CD4-positive, alpha-beta memory T cell (primary cell): Measurements from ENCODE around the gene TSC22D1. TPM values are rescaled to one million over a fixed set of nuclear protein-coding genes. Genes with fewer than 3 reads are reported as not detected.
"Not testable (repeated sequence)": the region's sequence is repeated elsewhere in the genome, so short reads cannot be mapped to it uniquely, and the experiment has no call there.

Experiments
- CTCF ChIA-PET: fragments of 350-600 bp; sonication (Branson Sonifier 250); formaldehyde crosslinking; loops from one replicate; lab custom pipeline; 2021; ENCODE audit warnings: inconsistent platforms; ENCODE audit not compliant: partially characterized antibody; lab: Charles Lee
- POLR2A ChIA-PET: fragments of 350-600 bp; sonication (Branson Sonifier 250); formaldehyde crosslinking; loops from one replicate; lab custom pipeline; 2021; ENCODE audit not compliant: partially characterized antibody; lab: Charles Lee
- DNase-seq, 5 donors: peaks; one replicate each; pipeline versions ENCODE4 v3.0.0 to v3.0.0-alpha.2; 2020 to 2022; ENCODE audit warnings: mixed read lengths in 1 of 5
- H3K27ac ChIP-seq: one replicate; pipeline ENCODE4 v1.7.0; 2013; ENCODE audit warnings: low read depth, low read length
- H3K27me3 ChIP-seq: 2 replicates; pipeline ENCODE4 v1.7.0; 2013; ENCODE audit warnings: mild to moderate bottlenecking, low read length, moderate library complexity; ENCODE audit not compliant: insufficient read depth
- H3K36me3 ChIP-seq: 2 replicates; pipeline ENCODE4 v1.7.0; 2013; ENCODE audit warnings: mild to moderate bottlenecking, low read length, moderate library complexity; ENCODE audit not compliant: insufficient read depth
- H3K4me1 ChIP-seq: 2 replicates; pipeline ENCODE4 v1.7.0; 2013; ENCODE audit warnings: mild to moderate bottlenecking, low read length, moderate library complexity; ENCODE audit not compliant: insufficient read depth
- H3K4me3 ChIP-seq, 2 donors: one replicate each; pipeline ENCODE4 v1.7.0; 2013; ENCODE audit warnings: low read length in 2 of 2, mild to moderate bottlenecking in 1 of 2
- H3K9me3 ChIP-seq, 2 donors: one replicate each; pipeline ENCODE4 v1.7.0; 2013; ENCODE audit warnings: low read length in 2 of 2, control low read depth in 1 of 2; ENCODE audit not compliant: control insufficient read depth in 1 of 2
- H3K27ac Mint-ChIP-seq, 7 donors: one replicate each; pipeline ENCODE4 v1.8.0; 2020 to 2021; ENCODE audit warnings: mixed read lengths in 7 of 7, mild to moderate bottlenecking in 6 of 7, inconsistent platforms in 3 of 7, moderate library complexity in 3 of 7
- H3K27me3 Mint-ChIP-seq, 2 donors: one replicate each; pipeline ENCODE4 v1.8.0; 2020 to 2021; ENCODE audit warnings: mixed read lengths in 2 of 2
- H3K36me3 Mint-ChIP-seq, 2 donors: one replicate each; pipeline ENCODE4 v1.8.0; 2020 to 2021; ENCODE audit warnings: mixed read lengths in 2 of 2, inconsistent platforms in 1 of 2, mild to moderate bottlenecking in 1 of 2
- H3K4me1 Mint-ChIP-seq, 4 donors: one replicate each; pipeline ENCODE4 v1.8.0; 2020 to 2021; ENCODE audit warnings: mixed read lengths in 4 of 4, mild to moderate bottlenecking in 1 of 4
- H3K4me3 Mint-ChIP-seq, 8 donors: one replicate each; pipeline ENCODE4 v1.8.0; 2020 to 2021; ENCODE audit warnings: mixed read lengths in 8 of 8, mild to moderate bottlenecking in 7 of 8, moderate library complexity in 6 of 8, inconsistent platforms in 3 of 8
- H3K9me3 Mint-ChIP-seq, 8 donors: one replicate each; pipeline ENCODE4 v1.8.0; 2020 to 2021; ENCODE audit warnings: mixed read lengths in 8 of 8, mild to moderate bottlenecking in 5 of 8, inconsistent platforms in 3 of 8, moderate library complexity in 1 of 8
- intact Hi-C: fragments of 100-400 bp; cut with micrococcal nuclease; formaldehyde crosslinking; loops from one replicate; pipeline ENCODE4 v1.15.1; 2023
- polyA plus RNA-seq, 2 donors: library from polyadenylated mRNA; unstranded; fragments of 300-500 nt; fragmentation: Illumina TruSeq; gene quantifications; one replicate each; pipeline ENCODE4 v1.2.3, GENCODE V29; 2021
- total RNA-seq, 2 experiments: library from RNA; stranded (reverse); gene quantifications; one replicate each; pipeline ENCODE4 v1.2.3, GENCODE V29; 2021

The TSC22D1 gene
- total and polyA plus RNA-seq, 4 experiments from 2014 or later = 2.6 to 38.1 (median 22.8) TPM

GRCh38 chr13:44573790-44574465 lies 2.2 kb downstream of the TSC22D1 start:
- ChIA-PET POLR2A (interaction anchor here (2.7 kb wide), 1 partner anchor 344 kb away, joined by 12 read pairs; no protein-coding TSS in a partner anchor), CTCF (interaction anchor here (1.0 kb wide), 1 partner anchor 90 kb away, joined by 3 read pairs; no protein-coding TSS in a partner anchor)
- H3K9me3 ChIP-seq = no peaks in the 10 kb centered on the region
- intact Hi-C loops = no loop called here
- H3K36me3 ChIP-seq = no peaks in the 10 kb centered on the region
- peak in 1 of 5 donors; percentile 8 for DNase-seq
- peaks cover 47 to 68% (median 55%) of the 10 kb centered on the region in 4 donors for H3K4me1 Mint-ChIP-seq
- peaks cover 57% of the 10 kb centered on the region for H3K4me1 ChIP-seq
- H3K27ac ChIP-seq = no peak overlapping the region
- peaks cover 0 to 1% (median 0%) of the 10 kb centered on the region in 8 donors for H3K9me3 Mint-ChIP-seq
- no peaks in the 10 kb centered on the region for H3K27me3 Mint-ChIP-seq
- H3K4me3 ChIP-seq = no peak overlapping the region
- H3K36me3 Mint-ChIP-seq = peaks cover 6 to 12% of the 10 kb centered on the region in 2 donors
- H3K27ac Mint-ChIP-seq = peak overlapping the region in 3 of 7 donors; percentile 21 to 100 (median 31)
- H3K27me3 ChIP-seq = no peaks in the 10 kb centered on the region
- H3K4me3 Mint-ChIP-seq = peak overlapping the region in 7 of 8 donors; percentile 0 to 98 (median 29)

- Mint-ChIP-seq H3K9me3 (peaks cover 0 to 1% (median 0%) of the 10 kb centered on the region in 8 donors), H3K4me1 (peaks cover 50 to 72% (median 58%) of the 10 kb centered on the region in 4 donors), H3K4me3 (peak overlapping the region in 4 of 8 donors; percentile 1 to 57 (median 32)), H3K27ac (peak overlapping the region in 1 of 7 donors; percentile 17), H3K36me3 (peaks cover 7 to 12% of the 10 kb centered on the region in 2 donors), H3K27me3 (no peaks in the 10 kb centered on the region)
- no peaks in the 10 kb centered on the region for H3K36me3 ChIP-seq
- ChIA-PET POLR2A (no interaction called here), CTCF (no interaction called here)
- no peaks in the 10 kb centered on the region for H3K27me3 ChIP-seq
- no peak overlapping the region for H3K4me3 ChIP-seq
- H3K4me1 ChIP-seq = peaks cover 52% of the 10 kb centered on the region
- DNase-seq = no peak
- H3K9me3 ChIP-seq = no peaks in the 10 kb centered on the region
- H3K27ac ChIP-seq = no peak overlapping the region
- intact Hi-C loops = no loop called here
Observed at GRCh38 chr13:44573071-44573470, 3.1 kb downstream of the TSC22D1 start.

- CTCF ChIA-PET = no interaction called here
- H3K36me3 ChIP-seq = no peaks in the 10 kb centered on the region
- no peak overlapping the region for H3K27ac ChIP-seq
- intact Hi-C loops = no loop called here
- Mint-ChIP-seq H3K36me3 (peaks cover 2 to 14% of the 10 kb centered on the region in 2 donors), H3K4me3 (peak overlapping the region in 1 of 8 donors; percentile 3), H3K9me3 (no peaks in the 10 kb centered on the region), H3K4me1 (peaks cover 39 to 45% (median 41%) of the 10 kb centered on the region in 4 donors), H3K27me3 (no peaks in the 10 kb centered on the region), H3K27ac (no peak overlapping the region)
- DNase-seq = no peak
- POLR2A ChIA-PET = interaction anchor here (1.4 kb wide), 1 partner anchor 9 kb away, joined by 4 read pairs; no protein-coding TSS in a partner anchor
- H3K27me3 ChIP-seq = no peaks in the 10 kb centered on the region
- peaks cover 10% of the 10 kb centered on the region for H3K4me1 ChIP-seq
- no peak overlapping the region for H3K4me3 ChIP-seq
- H3K9me3 ChIP-seq = no peaks in the 10 kb centered on the region
Observed at GRCh38 chr13:44566601-44567000, 9.5 kb downstream of the TSC22D1 start.

GRCh38 chr13:44565881-44566280 lies 10.2 kb downstream of the TSC22D1 start:
- CTCF ChIA-PET = no interaction called here

GRCh38 chr13:44564936-44565335 lies 11.2 kb downstream of the TSC22D1 start:
- DNase-seq = no peak
- H3K27me3 Mint-ChIP-seq = no peaks in the 10 kb centered on the region
- H3K9me3 ChIP-seq = no peaks in the 10 kb centered on the region
- ChIA-PET CTCF (no interaction called here), POLR2A (interaction anchor here (1.4 kb wide), 1 partner anchor 11 kb away, joined by 4 read pairs; no protein-coding TSS in a partner anchor)
- no peaks in the 10 kb centered on the region for H3K36me3 ChIP-seq
- H3K27ac ChIP-seq = no peak overlapping the region
- no peak overlapping the region for H3K4me3 ChIP-seq
- H3K4me1 ChIP-seq = no peaks in the 10 kb centered on the region
- H3K36me3 Mint-ChIP-seq = peaks cover 2 to 14% of the 10 kb centered on the region in 2 donors
- peaks cover 35 to 41% (median 37%) of the 10 kb centered on the region in 4 donors for H3K4me1 Mint-ChIP-seq
- no peak overlapping the region for H3K4me3 Mint-ChIP-seq
- intact Hi-C loops = no loop called here
- H3K27ac Mint-ChIP-seq = no peak overlapping the region
- H3K9me3 Mint-ChIP-seq = no peaks in the 10 kb centered on the region
- H3K27me3 ChIP-seq = no peaks in the 10 kb centered on the region

More at GRCh38 chr13:44565881-44566280, 10.2 kb downstream of the TSC22D1 start:
- Histone ChIP-seq H3K27ac (no peak overlapping the region), H3K4me1 (peaks cover 5% of the 10 kb centered on the region), H3K27me3 (no peaks in the 10 kb centered on the region), H3K4me3 (no peak overlapping the region), H3K9me3 (no peaks in the 10 kb centered on the region), H3K36me3 (no peaks in the 10 kb centered on the region)
- Mint-ChIP-seq H3K9me3 (no peaks in the 10 kb centered on the region), H3K36me3 (peaks cover 2 to 14% of the 10 kb centered on the region in 2 donors), H3K27me3 (no peaks in the 10 kb centered on the region), H3K4me1 (peaks cover 39 to 44% (median 40%) of the 10 kb centered on the region in 4 donors), H3K27ac (no peak overlapping the region), H3K4me3 (no peak overlapping the region)
- intact Hi-C loops = no loop called here
- POLR2A ChIA-PET = interaction anchor here (1.4 kb wide), 1 partner anchor 10 kb away, joined by 4 read pairs; no protein-coding TSS in a partner anchor
- DNase-seq = no peak

- H3K27ac ChIP-seq, H3K27me3 Mint-ChIP-seq, H3K4me1 ChIP-seq, DNase-seq, intact Hi-C loops, H3K4me3 ChIP-seq, H3K27me3 ChIP-seq, H3K4me3 Mint-ChIP-seq, POLR2A ChIA-PET, H3K9me3 Mint-ChIP-seq, H3K9me3 ChIP-seq, CTCF ChIA-PET, H3K27ac Mint-ChIP-seq, H3K36me3 ChIP-seq: not testable (repeated sequence)
- H3K4me1 Mint-ChIP-seq = peaks cover 18 to 29% (median 20%) of the 10 kb centered on the region in 4 donors
- H3K36me3 Mint-ChIP-seq = peaks cover 5 to 16% of the 10 kb centered on the region in 2 donors
Observed at GRCh38 chr13:44562853-44563252, 13.3 kb downstream of the TSC22D1 start.

GRCh38 chr13:44561351-44561750 lies 14.8 kb downstream of the TSC22D1 start:
- Histone ChIP-seq H3K9me3 (no peaks in the 10 kb centered on the region), H3K4me3 (no peak overlapping the region), H3K36me3 (no peaks in the 10 kb centered on the region), H3K4me1 (no peaks in the 10 kb centered on the region), H3K27me3 (no peaks in the 10 kb centered on the region), H3K27ac (no peak overlapping the region)
- intact Hi-C loops = no loop called here
- no peak for DNase-seq
- H3K9me3 Mint-ChIP-seq = no peaks in the 10 kb centered on the region
- H3K4me1 Mint-ChIP-seq = peaks cover 5 to 18% (median 8%) of the 10 kb centered on the region in 4 donors
- H3K27ac Mint-ChIP-seq = no peak overlapping the region
- CTCF ChIA-PET = no interaction called here
- peaks cover 5 to 12% of the 10 kb centered on the region in 2 donors for H3K36me3 Mint-ChIP-seq
- no peak overlapping the region for H3K4me3 Mint-ChIP-seq
- H3K27me3 Mint-ChIP-seq = no peaks in the 10 kb centered on the region
- POLR2A ChIA-PET = interaction anchor here (0.7 kb wide), 1 partner anchor 14 kb away, joined by 3 read pairs; no protein-coding TSS in a partner anchor
